Esophagus (tissue), 2 donors: Measurements from ENCODE around the gene RNF38. TPM values are rescaled to one million over a fixed set of nuclear protein-coding genes. Genes with fewer than 3 reads are reported as not detected.

ENCODE experiments used
- H3K27ac ChIP-seq, 2 donors: one replicate each; pipeline ENCODE4 v1.5.1; 2013; ENCODE audit warnings: low read depth in 2 of 2, mild to moderate bottlenecking in 2 of 2, inconsistent platforms in 1 of 2, low read length in 1 of 2, moderate library complexity in 1 of 2
- H3K27me3 ChIP-seq, 2 donors: one replicate each; pipeline ENCODE4 v1.6.1; 2013; ENCODE audit warnings: low read length in 2 of 2, control low read depth in 1 of 2, mild to moderate bottlenecking in 1 of 2; ENCODE audit not compliant: insufficient read depth in 2 of 2, control insufficient read depth in 1 of 2
- H3K36me3 ChIP-seq, 2 donors: one replicate each; pipeline ENCODE4 v1.6.1; 2013; ENCODE audit warnings: low read length in 1 of 2; ENCODE audit not compliant: control insufficient read depth in 2 of 2, insufficient read depth in 2 of 2
- H3K4me1 ChIP-seq, 2 donors: one replicate each; pipeline ENCODE4 v1.6.1; 2013; ENCODE audit warnings: low read length in 1 of 2; ENCODE audit not compliant: control insufficient read depth in 2 of 2, insufficient read depth in 2 of 2
- H3K4me3 ChIP-seq, 2 donors: one replicate each; pipeline ENCODE4 v1.5.1; 2013; ENCODE audit warnings: low read length in 2 of 2, mild to moderate bottlenecking in 2 of 2, low read depth in 1 of 2, moderate library complexity in 1 of 2
- H3K9me3 ChIP-seq, 2 donors: one replicate each; pipeline ENCODE4 v1.6.1; 2013; ENCODE audit warnings: mild to moderate bottlenecking in 2 of 2, low read depth in 1 of 2, low read length in 1 of 2, moderate library complexity in 1 of 2; ENCODE audit not compliant: control insufficient read depth in 2 of 2, insufficient read depth in 1 of 2
- WGBS, 2 donors: extraction: QIAGEN DNeasy Blood & Tissue Kit; methylation state at CpG; one replicate each; pipeline ENCODE4 v1.1.7; 2013; 5-methylcytosine and 5-hydroxymethylcytosine counted together
- polyA plus RNA-seq, 2 donors: library from polyadenylated mRNA; stranded (reverse); fragments of 200-250 nt; gene quantifications; one replicate each; pipeline ENCODE4 v1.2.3, GENCODE V29; 2013
- donor health status: healthy with polysubstance abuse.
- donor health status: Bipolar disorder and iron deficiency.

The RNF38 gene
- polyA plus RNA-seq, 2 donors: 5.0 to 7.7 TPM

DNA sequence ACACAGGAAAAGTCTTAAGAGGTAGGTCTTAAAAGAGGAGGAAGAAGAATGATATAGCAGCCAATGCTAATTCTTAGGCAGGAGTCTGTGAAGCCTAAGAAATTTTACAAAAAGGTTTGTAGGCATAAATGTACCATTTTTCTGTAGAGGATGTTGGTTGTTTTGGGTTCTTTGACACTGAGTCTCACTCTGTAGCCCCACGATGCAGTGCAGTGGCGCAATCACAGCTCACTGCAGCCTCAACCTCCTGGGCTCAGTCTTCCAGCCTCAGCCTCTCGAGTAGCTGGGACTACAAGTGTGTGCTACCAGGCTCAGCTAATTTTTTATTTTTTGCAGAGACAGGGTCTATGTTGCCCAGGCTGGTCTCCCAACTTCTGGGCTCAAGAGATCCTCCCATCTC lies 37.7 kb upstream of the RNF38 start:
- Histone ChIP-seq H3K4me1 (peaks cover 0 to 3% of the 10 kb centered on the region in 2 donors), H3K27me3 (no peaks in the 10 kb centered on the region), H3K27ac (no peak overlapping the region), H3K36me3 (no peaks in the 10 kb centered on the region), H3K9me3 (no peaks in the 10 kb centered on the region), H3K4me3 (no peak overlapping the region)
- 89 to 93% methylated on average over 3 of the region's 3 CpGs for whole genome bisulfite sequencing, 2 donors

DNA sequence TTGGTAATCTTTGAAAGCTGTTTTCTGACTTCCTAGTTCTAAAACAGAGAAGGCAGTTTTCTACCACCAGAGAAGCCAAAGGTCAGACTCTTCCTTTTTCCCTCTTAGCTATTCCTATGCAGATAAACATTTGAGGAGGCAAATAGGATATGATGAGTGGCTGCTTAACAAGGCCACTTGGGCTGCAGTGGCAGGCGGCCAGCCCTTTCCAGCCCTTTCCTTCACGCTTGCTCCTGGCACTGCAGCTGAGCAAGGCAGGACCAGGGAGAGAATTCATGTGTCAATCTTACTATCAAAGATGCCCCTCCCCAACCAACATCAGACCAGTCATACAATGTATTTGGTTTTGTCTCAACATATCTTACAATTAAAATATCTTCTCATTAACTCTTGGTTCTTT lies 36.8 kb upstream of the RNF38 start:
- no peaks in the 10 kb centered on the region for H3K36me3 ChIP-seq
- WGBS, 2 donors: 55 to 68% methylated on average over 2 of the region's 2 CpGs
- H3K27ac ChIP-seq: no peak overlapping the region
- H3K27me3 ChIP-seq: no peaks in the 10 kb centered on the region
- H3K9me3 ChIP-seq: no peaks in the 10 kb centered on the region
- peaks cover 0 to 3% of the 10 kb centered on the region in 2 donors for H3K4me1 ChIP-seq
- H3K4me3 ChIP-seq: no peak overlapping the region

DNA sequence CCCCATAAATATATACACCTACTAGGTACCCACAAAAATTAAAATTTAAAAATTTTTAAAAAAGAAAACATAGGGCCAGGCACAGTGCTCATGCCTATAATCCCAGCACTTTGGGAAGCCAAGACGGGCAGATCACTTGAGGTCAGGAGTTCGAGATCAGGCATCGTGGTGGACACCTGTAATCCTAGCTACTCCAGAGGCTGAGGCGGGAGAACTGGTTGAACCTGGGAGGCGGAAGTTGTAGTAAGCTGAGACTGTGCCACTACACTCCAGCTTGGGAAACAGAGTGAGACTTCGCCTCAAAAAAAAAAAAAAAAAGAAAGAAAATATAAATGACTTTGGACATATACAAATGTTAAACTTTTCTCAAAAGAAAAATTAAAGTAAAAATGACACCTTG lies 33.3 kb upstream of the RNF38 start:
- 82 to 84% methylated on average over 6 of the region's 6 CpGs for WGBS, 2 donors
- Histone ChIP-seq H3K27ac (no peak overlapping the region), H3K9me3 (no peaks in the 10 kb centered on the region), H3K4me3 (no peak overlapping the region), H3K36me3 (no peaks in the 10 kb centered on the region), H3K4me1 (peaks cover 0 to 3% of the 10 kb centered on the region in 2 donors), H3K27me3 (no peaks in the 10 kb centered on the region)

GRCh38 chr9:36431078-36431477 lies 31.0 kb upstream of the RNF38 start:
- Histone ChIP-seq H3K9me3 (no peaks in the 10 kb centered on the region), H3K4me3 (no peak overlapping the region), H3K36me3 (no peaks in the 10 kb centered on the region), H3K4me1 (no peaks in the 10 kb centered on the region), H3K27ac (no peak overlapping the region), H3K27me3 (no peaks in the 10 kb centered on the region)
- 95% methylated on average over 4 of the region's 4 CpGs for WGBS, 2 donors

- Histone ChIP-seq H3K27ac (no peak overlapping the region), H3K27me3 (no peaks in the 10 kb centered on the region), H3K4me1 (no peaks in the 10 kb centered on the region), H3K4me3 (no peak overlapping the region), H3K36me3 (no peaks in the 10 kb centered on the region), H3K9me3 (no peaks in the 10 kb centered on the region)
These were observed 26.9 kb upstream of the RNF38 start for GRCh38 chr9:36426945-36427344.

DNA sequence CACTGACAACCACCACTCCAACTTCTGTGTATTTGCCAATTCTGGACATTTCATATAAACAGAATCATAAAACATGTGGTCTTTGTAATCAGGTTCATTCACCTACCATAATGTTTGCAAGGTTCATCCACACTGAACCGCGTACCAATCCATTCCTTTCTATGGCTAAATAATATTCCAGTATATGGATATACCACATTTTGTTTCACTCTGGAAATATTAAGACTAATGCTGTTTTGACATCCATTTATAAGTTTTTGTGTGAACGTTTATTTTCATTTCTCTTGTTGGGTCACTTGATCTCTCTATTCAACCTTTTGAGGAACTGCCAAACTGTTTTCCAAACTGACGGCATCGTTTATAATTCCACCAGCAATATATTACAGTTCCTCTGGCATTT lies 26.3 kb upstream of the RNF38 start:
- no peak overlapping the region for H3K4me3 ChIP-seq
- no peaks in the 10 kb centered on the region for H3K9me3 ChIP-seq
- no peak overlapping the region for H3K27ac ChIP-seq
- WGBS, 2 donors: 86 to 89% methylated on average over 5 of the region's 5 CpGs
- no peaks in the 10 kb centered on the region for H3K27me3 ChIP-seq
- no peaks in the 10 kb centered on the region for H3K36me3 ChIP-seq
- H3K4me1 ChIP-seq: no peaks in the 10 kb centered on the region

- H3K36me3 ChIP-seq: no peaks in the 10 kb centered on the region
- H3K9me3 ChIP-seq: no peaks in the 10 kb centered on the region
- H3K27ac ChIP-seq: no peak overlapping the region
- H3K27me3 ChIP-seq: no peaks in the 10 kb centered on the region
- H3K4me3 ChIP-seq: no peak overlapping the region
- H3K4me1 ChIP-seq: no peaks in the 10 kb centered on the region
- 66 to 67% methylated on average over 8 of the region's 8 CpGs for WGBS, 2 donors
These were observed 24.4 kb upstream of the RNF38 start for GRCh38 chr9:36424289-36425055.

GRCh38 chr9:36423206-36423605 lies 23.1 kb upstream of the RNF38 start:
- H3K9me3 ChIP-seq: no peaks in the 10 kb centered on the region

GRCh38 chr9:36416890-36417289 lies 16.8 kb upstream of the RNF38 start:
- no peak overlapping the region for H3K27ac ChIP-seq
- no peaks in the 10 kb centered on the region for H3K27me3 ChIP-seq
- H3K9me3 ChIP-seq: no peaks in the 10 kb centered on the region
- 61 to 62% methylated on average over 9 of the region's 9 CpGs for WGBS, 2 donors
- H3K36me3 ChIP-seq: no peaks in the 10 kb centered on the region
- H3K4me1 ChIP-seq: no peaks in the 10 kb centered on the region
- H3K4me3 ChIP-seq: no peak overlapping the region

More at GRCh38 chr9:36423206-36423605, 23.1 kb upstream of the RNF38 start:
- Histone ChIP-seq H3K4me1 (no peaks in the 10 kb centered on the region), H3K4me3 (no peak overlapping the region), H3K27ac (no peak overlapping the region), H3K36me3 (no peaks in the 10 kb centered on the region), H3K27me3 (no peaks in the 10 kb centered on the region)
- 86% methylated on average over 3 of the region's 3 CpGs for WGBS, 2 donors

- Histone ChIP-seq H3K4me3 (no peak overlapping the region), H3K27me3 (no peaks in the 10 kb centered on the region), H3K9me3 (no peaks in the 10 kb centered on the region), H3K4me1 (no peaks in the 10 kb centered on the region), H3K27ac (no peak overlapping the region), H3K36me3 (no peaks in the 10 kb centered on the region)
- WGBS, 2 donors: 91 to 93% methylated on average over 11 of the region's 11 CpGs
These were observed 15.9 kb upstream of the RNF38 start for GRCh38 chr9:36415822-36416525.
